Measurements from ENCODE around the gene ARL2BP. TPM values are rescaled to one million over a fixed set of nuclear protein-coding genes. Genes with fewer than 3 reads are reported as not detected.

Gene ARL2BP
- 65.8 to 74.4 TPM (median 73.4 TPM) in 5 replicates for total RNA-seq (2022; extraction: Qiagen RNA extraction; ENCODE audit: low read depth)

DNA sequence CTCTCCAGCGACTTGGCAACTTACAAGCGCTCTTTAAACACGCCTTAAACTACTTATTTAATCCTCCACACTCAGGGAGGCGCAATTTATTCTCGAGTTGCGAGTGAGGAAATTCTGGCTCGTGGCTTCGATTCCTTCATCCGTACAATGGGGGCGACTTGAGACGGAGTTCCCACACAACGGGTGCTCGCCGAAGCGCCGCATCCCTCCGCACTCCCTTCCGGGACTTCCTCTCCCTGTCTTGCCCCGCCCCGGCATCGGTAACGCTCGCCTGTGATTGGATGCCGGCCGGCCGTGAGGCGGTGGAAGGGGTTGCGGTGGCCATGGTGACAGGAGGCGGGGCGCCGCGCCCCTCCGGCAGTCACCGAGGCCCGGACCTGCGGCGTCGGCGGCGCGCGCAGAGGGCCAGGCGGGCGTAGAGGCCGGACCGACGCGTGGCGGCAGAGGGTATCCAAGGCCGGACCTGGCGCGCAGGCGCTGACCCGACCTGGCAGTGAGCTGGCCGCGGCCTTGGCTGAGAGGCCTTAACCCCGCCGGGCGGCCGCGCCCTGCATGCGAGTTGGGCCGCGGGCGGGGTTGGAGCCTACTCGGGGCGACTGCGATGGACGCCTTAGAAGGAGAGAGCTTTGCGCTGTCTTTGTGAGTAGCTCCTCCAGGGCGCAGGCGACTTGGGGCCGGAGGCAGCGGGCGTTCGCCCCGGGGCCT lies at the start of gene ARL2BP:
Gene ARL2BP, plus strand, starts transcription at position 493 of the 705 bp plus-strand sequence. Its CDS starts 109 bp downstream, at position 602.

DNA sequence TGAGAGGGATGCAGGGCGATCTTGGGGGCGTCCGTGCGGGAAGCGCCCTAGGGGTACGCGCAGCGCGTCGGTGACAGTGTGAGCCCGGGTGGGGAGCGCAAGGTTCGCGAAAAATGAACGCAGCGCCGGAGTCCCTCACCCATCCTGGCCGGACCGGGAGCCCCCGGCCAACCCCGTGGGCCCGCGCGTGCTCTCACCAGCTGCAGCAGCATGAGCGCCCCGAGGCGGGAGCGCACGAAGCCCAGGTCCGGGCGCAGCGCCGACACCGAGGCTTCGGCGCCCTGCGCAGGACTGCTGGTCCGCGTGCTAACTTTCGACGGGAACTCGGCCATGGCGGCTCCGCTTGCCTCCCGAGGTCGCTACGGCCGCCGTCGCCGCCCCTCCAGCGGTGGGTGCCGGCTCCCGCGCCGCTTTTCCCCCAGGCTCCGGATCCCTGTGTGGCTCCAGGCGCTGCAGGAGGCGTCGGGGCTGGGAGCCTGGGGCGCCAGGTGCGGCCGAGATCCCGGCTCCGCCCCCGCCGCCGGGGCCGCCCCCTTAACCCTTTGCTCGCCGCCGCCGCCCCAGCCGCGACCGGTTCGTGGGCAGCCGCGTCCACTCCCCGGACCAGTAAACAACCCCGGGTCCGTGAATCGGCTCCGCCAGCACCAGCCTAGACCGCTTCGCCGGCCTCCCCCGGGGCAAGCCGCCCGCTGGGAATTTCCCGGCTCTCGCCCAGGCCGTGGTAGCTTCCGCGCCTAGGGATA lies 39.3 kb downstream of the ARL2BP start, which contains the start of gene PLLP:
Gene PLLP, minus strand, starts transcription at position 464 of the 743 bp plus-strand sequence. Its CDS starts 132 bp downstream, at position 332.

Other genes with a start within 250 kb of the ARL2BP start
- gene CPNE2, start 152.7 kb upstream of the ARL2BP start, total RNA-seq (2022; extraction: Qiagen RNA extraction; ENCODE audit: low read depth) = 37.0 to 47.1 TPM (median 43.3 TPM) in 5 replicates
- gene PSME3IP1, start 59.2 kb upstream of the ARL2BP start, total RNA-seq (2022; extraction: Qiagen RNA extraction; ENCODE audit: low read depth) = 93.2 to 116 TPM (median 95.2 TPM) in 5 replicates
- 22.0 to 32.9 TPM (median 25.0 TPM) in 5 replicates for gene RSPRY1, start 58.9 kb upstream of the ARL2BP start, total RNA-seq (2022; extraction: Qiagen RNA extraction; ENCODE audit: low read depth)
- 1.2 to 1.9 TPM (median 1.7 TPM) in 5 replicates for gene PLLP, start 39.4 kb downstream of the ARL2BP start, total RNA-seq (2022; extraction: Qiagen RNA extraction; ENCODE audit: low read depth)
- 0.02 to 0.09 TPM (median 0.06 TPM) in 3 of 5 replicates, not detected in the others for gene CCL22, start 113.5 kb downstream of the ARL2BP start, total RNA-seq (2022; extraction: Qiagen RNA extraction; ENCODE audit: low read depth)
- gene CX3CL1, start 127.2 kb downstream of the ARL2BP start, total RNA-seq (2022; extraction: Qiagen RNA extraction; ENCODE audit: low read depth) = 0.07 to 0.15 TPM (median 0.12 TPM) in 5 replicates
- not detected in 5 replicates for gene CCL17, start 159.5 kb downstream of the ARL2BP start, total RNA-seq (2022; extraction: Qiagen RNA extraction; ENCODE audit: low read depth)
- 69.6 to 90.0 TPM (median 71.2 TPM) in 5 replicates for gene CIAPIN1, start 202.1 kb downstream of the ARL2BP start, total RNA-seq (2022; extraction: Qiagen RNA extraction; ENCODE audit: low read depth)
- 42.8 to 54.2 TPM (median 53.5 TPM) in 5 replicates for gene COQ9, start 202.2 kb downstream of the ARL2BP start, total RNA-seq (2022; extraction: Qiagen RNA extraction; ENCODE audit: low read depth)
- gene POLR2C, start 217.4 kb downstream of the ARL2BP start, total RNA-seq (2022; extraction: Qiagen RNA extraction; ENCODE audit: low read depth) = 109 to 165 TPM (median 112 TPM) in 5 replicates
- 34.6 to 44.9 TPM (median 41.6 TPM) in 5 replicates for gene DOK4, start 241.2 kb downstream of the ARL2BP start, total RNA-seq (2022; extraction: Qiagen RNA extraction; ENCODE audit: low read depth)